ENCODE results near the gene FGF3.

FGF3 gene

DNA sequence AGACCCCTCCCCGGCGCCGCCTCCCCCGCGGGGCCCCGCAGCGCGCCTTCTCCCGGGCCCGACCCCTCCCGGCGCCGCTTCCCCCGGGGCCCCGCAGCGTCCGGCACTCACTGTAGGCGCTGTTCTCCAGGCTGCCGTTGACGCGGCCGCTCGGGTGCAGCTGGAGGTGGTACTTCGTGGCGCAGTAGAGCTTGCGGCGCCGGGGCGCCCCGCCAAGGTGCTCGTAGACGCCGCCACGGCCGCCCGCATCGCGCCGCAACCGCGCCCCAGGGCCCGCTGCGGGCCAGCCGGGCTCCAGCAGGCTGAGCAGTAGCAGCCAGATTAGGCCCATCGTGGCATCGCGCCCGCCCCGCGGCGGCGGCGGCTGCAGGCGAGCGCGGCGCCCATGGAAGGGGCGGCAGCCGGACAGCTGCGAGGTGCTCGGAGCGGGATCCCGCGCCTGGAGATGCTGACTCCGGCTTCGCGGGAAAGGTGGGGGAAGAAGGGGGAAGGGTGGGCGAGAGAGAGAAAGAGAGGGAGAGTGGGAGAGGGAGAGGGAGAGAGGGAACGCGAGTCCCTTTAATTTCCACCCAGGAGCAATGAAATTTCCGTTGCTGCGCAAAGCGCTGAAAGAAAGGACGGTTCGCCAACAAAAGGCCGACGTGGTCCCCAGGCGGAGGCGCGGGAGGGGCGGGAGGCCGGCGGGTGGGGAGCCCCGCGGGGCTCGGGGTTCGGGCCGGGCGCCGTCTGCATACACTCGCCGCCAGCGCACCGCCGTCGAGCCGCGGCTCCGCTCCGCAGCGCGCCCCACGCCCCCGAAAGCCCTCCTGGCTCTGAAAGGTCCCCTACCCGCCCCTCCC lies at the start of gene FGF3:
Gene FGF3, minus strand, starts transcription at position 814 of the 839 bp plus-strand sequence. Its CDS starts 483 bp downstream, at position 331.
- Histone ChIP-seq H3K4me3 (ENCODE audit: low read depth, low read length) (peak within 1 kb of the TSS; percentile 43), H3K9ac (ENCODE audit: low read depth, low read length) (no peak within 1 kb of the TSS), H3K27me3 (ENCODE audit: control insufficient read depth, insufficient read depth, low read length) (peaks cover 85% of the 10 kb centered on the region), H3K9me3 (ENCODE audit: control insufficient read depth, insufficient read depth, low read length) (no peaks in the 10 kb centered on the region), H3K4me1 (ENCODE audit: control insufficient read depth, insufficient read depth, low read length) (no peaks in the 10 kb centered on the region), H3K36me3 (ENCODE audit: control insufficient read depth, insufficient read depth, low read length) (no peaks in the 10 kb centered on the region)

DNA sequence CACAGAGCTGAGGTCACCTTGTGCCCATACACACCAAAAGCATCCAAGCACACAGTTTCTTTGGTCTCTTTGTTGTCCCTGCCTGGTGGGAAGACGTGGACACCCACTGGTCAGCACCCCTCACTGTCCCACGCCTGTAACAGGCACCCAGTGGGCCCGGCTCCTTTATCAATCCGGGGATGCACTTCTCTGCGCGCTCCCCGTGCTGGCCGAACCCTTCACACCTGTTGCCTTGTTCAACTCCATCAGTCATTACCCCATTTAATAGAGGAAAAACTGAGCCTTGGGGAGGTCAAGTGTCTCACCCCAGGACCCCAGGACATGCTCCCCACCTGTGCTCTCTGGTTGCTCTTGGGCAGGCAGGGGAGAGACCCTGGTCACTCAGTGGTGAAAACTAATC lies 49.7 kb upstream of the FGF3 start:
- peaks cover 2% of the 10 kb centered on the region for H3K4me1 ChIP-seq (ENCODE audit: control insufficient read depth, insufficient read depth, low read length)
- H3K9ac ChIP-seq (ENCODE audit: low read depth, low read length), result no peak overlapping the region
- H3K9me3 ChIP-seq (ENCODE audit: control insufficient read depth, insufficient read depth, low read length), result no peaks in the 10 kb centered on the region
- H3K27me3 ChIP-seq (ENCODE audit: control insufficient read depth, insufficient read depth, low read length), result no peaks in the 10 kb centered on the region
- no peaks in the 10 kb centered on the region for H3K36me3 ChIP-seq (ENCODE audit: control insufficient read depth, insufficient read depth, low read length)
- no peak overlapping the region for H3K4me3 ChIP-seq (ENCODE audit: low read depth, low read length)

DNA sequence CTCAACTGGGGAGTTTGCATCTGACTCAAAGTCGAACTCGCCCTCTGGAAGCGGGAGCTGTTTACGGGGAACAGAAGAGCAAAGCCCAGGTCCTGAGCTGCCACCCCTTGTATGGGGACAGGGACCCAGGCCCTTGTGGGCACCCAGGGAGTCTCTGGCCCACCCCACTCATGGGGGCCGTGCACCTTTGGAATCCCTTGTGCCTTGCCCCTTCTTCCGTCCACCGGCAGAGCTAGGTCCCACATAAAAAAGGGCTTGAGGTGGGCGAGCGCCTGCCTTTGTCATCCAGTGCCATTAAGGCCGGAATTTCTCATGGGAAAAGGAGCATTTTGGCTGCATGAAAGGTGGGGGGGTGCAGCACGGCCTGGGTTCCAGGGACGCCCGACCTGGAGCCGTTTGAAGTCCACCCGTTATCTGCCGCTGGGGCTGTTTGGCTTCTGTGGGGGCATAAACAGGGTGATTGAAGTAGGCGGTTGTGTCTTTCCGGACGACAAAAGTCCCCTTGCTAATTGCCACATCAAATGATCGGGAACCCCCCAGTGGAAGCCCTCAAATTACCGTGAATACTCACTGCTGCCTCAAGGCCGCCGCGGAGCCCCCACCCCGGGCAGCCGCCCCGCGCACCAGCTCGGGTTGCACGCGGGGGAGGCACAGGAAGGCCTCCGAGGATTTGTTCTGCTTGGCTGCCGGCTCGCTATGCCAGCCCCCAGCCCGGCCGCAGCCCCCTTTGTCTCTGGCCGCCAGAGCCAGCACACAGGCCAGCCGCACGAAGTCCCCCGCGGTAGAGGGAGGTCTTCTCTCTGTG lies 49.0 kb upstream of the FGF3 start:
- H3K27me3 ChIP-seq (ENCODE audit: control insufficient read depth, insufficient read depth, low read length), result no peaks in the 10 kb centered on the region
- H3K4me3 ChIP-seq (ENCODE audit: low read depth, low read length), result no peak overlapping the region
- no peak overlapping the region for H3K9ac ChIP-seq (ENCODE audit: low read depth, low read length)
- H3K36me3 ChIP-seq (ENCODE audit: control insufficient read depth, insufficient read depth, low read length), result no peaks in the 10 kb centered on the region
- H3K4me1 ChIP-seq (ENCODE audit: control insufficient read depth, insufficient read depth, low read length), result peaks cover 2% of the 10 kb centered on the region
- no peaks in the 10 kb centered on the region for H3K9me3 ChIP-seq (ENCODE audit: control insufficient read depth, insufficient read depth, low read length)

DNA sequence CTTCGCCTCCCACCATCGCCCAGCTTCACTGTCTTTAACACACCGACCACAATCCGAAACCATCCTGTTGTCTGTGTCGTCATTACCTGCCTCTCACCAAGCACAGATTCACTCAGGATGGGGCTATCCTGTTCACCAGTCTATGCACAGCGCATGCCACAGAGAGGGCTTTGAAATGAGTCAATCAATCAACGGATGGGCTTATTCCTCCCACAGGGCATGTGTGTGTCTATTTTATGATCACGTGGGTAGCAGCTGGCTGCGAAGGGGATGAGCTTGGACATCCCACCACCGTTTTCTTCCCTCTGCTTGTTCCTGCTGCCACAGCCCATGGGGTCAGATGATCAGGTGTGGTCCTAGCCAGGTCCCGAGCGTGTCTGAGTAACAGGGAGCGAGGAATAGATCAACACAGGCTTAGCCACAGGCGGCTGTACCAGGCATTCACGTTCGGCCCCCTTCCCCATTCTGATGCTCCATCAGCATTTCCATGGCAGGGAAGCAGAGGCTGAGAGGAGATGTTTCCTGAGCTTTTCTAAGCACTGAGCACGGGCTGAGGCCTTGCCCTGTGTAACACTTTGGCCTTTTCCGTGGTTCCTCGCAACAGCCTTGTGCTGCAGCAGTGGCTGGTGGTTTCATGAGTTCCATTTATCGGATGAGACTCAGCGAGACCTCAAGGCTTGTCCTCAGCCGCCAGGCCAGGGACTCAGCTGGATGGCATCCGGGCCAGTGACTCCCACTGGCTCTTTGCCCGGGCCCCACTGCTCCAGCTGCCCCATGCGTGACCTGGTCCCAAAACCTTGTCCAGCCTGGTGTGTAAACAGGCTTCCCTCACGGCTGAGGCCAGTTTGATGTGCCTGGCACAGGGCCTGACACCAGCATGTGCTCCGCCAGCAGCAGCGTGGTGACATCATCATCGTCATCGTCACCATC lies 48.1 kb upstream of the FGF3 start:
- peaks cover 2% of the 10 kb centered on the region for H3K4me1 ChIP-seq (ENCODE audit: control insufficient read depth, insufficient read depth, low read length)

DNA sequence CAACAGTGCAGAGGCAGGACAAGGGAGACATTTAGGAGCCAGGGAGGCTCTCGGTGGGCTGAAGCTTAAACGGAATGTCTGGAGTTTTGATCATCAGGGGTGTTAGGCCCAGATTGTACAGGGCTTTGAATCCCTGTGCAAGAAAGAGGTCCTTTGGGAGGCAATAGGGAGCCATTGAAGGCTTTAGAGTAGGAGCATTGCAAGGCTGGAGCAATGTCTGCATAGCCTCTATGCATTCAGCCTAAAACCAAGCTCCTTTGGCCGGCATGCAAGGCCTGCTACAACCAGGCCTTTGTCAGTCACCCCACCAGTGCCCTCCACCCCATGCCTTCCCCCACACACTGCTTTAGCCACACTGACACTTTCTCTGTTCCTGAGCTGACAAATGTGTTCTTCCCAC lies 47.4 kb upstream of the FGF3 start:
- Histone ChIP-seq H3K36me3 (ENCODE audit: control insufficient read depth, insufficient read depth, low read length) (no peaks in the 10 kb centered on the region), H3K9me3 (ENCODE audit: control insufficient read depth, insufficient read depth, low read length) (no peaks in the 10 kb centered on the region), H3K4me3 (ENCODE audit: low read depth, low read length) (no peak overlapping the region), H3K4me1 (ENCODE audit: control insufficient read depth, insufficient read depth, low read length) (peaks cover 2% of the 10 kb centered on the region), H3K9ac (ENCODE audit: low read depth, low read length) (no peak overlapping the region), H3K27me3 (ENCODE audit: control insufficient read depth, insufficient read depth, low read length) (no peaks in the 10 kb centered on the region)

More for the DNA sequence above, 48.1 kb upstream of the FGF3 start:
- no peaks in the 10 kb centered on the region for H3K27me3 ChIP-seq (ENCODE audit: control insufficient read depth, insufficient read depth, low read length)
- no peak overlapping the region for H3K9ac ChIP-seq (ENCODE audit: low read depth, low read length)
- no peaks in the 10 kb centered on the region for H3K36me3 ChIP-seq (ENCODE audit: control insufficient read depth, insufficient read depth, low read length)
- no peaks in the 10 kb centered on the region for H3K9me3 ChIP-seq (ENCODE audit: control insufficient read depth, insufficient read depth, low read length)
- H3K4me3 ChIP-seq (ENCODE audit: low read depth, low read length), result no peak overlapping the region

DNA sequence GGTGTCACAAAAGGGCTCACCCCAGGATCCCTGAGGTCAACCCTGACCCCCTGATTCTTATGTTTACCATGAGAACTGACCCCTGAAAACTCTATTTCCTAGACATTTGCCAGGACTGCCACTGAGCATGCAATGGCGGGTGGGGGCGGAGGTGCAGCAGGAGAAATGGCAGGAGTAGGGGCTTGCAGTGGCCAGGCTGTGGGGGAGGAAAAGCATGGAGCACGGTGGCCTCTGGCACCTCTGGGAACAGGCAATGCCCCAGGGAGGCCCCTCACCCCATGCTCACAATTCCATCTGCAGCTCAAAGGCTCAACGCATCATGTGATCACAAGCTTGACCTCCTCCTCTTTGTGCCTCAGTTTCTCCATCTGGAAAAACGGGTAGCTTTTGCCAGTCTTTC lies 46.5 kb upstream of the FGF3 start:
- no peak overlapping the region for H3K9ac ChIP-seq (ENCODE audit: low read depth, low read length)
- H3K9me3 ChIP-seq (ENCODE audit: control insufficient read depth, insufficient read depth, low read length), result no peaks in the 10 kb centered on the region
- no peak overlapping the region for H3K4me3 ChIP-seq (ENCODE audit: low read depth, low read length)
- H3K36me3 ChIP-seq (ENCODE audit: control insufficient read depth, insufficient read depth, low read length), result no peaks in the 10 kb centered on the region
- H3K4me1 ChIP-seq (ENCODE audit: control insufficient read depth, insufficient read depth, low read length), result peaks cover 2% of the 10 kb centered on the region
- H3K27me3 ChIP-seq (ENCODE audit: control insufficient read depth, insufficient read depth, low read length), result no peaks in the 10 kb centered on the region

DNA sequence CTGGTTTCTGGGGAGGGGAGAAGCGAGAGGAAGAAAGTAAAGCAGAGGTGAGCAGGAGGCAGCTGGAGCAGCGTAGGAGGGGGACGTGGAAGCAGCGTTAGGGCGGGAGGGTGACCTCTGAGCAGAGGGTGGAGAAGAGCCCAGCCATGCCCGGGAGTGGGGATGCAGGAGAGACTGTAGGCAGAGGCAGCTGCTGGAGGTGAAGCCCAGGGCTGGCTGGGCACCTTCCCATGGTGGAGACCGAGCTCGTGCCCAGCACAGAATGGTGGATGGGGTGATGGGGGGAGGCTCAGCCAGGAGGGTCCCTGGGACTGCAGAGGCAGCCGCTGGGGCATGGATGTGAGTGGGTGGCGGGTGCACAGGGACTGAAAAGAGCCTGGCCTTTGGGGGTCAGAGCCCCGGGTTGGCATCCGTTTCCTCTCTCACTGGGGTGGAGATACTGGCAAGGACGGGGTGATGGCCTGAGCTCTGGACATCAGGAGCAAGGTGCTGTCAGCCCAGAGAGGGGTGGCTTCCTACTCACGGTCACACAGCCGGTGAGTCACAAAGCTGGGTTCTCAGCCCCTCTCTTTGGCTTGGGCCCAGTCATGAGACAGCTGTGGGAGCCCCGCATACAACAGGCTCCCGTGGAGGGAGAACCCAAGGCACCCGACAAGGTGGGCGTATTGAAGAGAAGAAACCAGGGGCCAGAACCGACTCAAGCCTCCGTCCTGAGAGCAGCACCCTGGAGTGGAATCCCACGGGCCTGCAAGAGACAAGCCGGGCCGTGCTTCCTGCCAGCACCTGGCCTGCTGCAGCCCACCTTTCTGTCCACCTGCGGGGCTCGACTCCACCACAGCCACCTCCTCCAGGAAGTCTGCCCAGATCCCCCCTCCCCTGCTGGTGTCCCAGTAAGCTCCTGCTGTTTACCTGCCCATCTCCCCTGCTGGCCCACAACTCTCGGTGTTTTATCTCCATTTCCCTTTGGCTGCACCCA lies 45.8 kb upstream of the FGF3 start:
- Histone ChIP-seq H3K9ac (ENCODE audit: low read depth, low read length) (no peak overlapping the region), H3K27me3 (ENCODE audit: control insufficient read depth, insufficient read depth, low read length) (no peaks in the 10 kb centered on the region)

DNA sequence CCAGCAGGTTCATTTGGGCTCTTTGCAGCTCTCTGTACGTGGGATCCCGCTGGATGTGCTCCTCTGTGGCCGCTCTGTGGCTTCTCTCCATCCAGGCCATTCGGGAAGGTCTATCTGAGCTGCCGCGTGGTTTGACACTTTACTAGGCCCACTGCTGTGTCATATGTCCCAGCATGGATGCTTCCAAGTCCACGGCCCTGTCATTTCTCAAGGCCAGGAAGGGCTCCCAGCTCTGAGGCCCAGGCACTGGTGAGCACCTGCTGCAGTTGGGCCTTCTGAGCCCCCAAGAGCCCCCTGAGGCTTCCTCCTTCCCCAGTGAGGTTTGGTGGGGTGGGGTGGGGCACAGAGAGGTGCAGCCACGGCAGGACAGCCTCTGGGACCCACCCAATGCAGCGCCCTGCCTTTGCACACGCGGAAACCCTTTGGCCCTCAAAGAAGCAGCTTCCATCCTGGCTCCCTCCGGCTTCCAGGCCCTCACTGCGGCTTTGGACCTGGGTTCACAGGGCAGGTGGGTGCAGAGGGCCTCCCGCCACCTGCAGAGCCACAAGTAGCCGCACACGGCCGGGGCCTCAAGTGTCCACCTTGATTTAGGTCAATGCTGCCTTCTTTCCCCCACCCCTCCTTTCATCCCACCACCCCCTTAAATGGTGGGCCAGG lies 44.5 kb upstream of the FGF3 start:
- no peaks in the 10 kb centered on the region for H3K36me3 ChIP-seq (ENCODE audit: control insufficient read depth, insufficient read depth, low read length)
- no peaks in the 10 kb centered on the region for H3K27me3 ChIP-seq (ENCODE audit: control insufficient read depth, insufficient read depth, low read length)
- no peaks in the 10 kb centered on the region for H3K9me3 ChIP-seq (ENCODE audit: control insufficient read depth, insufficient read depth, low read length)
- peaks cover 2% of the 10 kb centered on the region for H3K4me1 ChIP-seq (ENCODE audit: control insufficient read depth, insufficient read depth, low read length)
- H3K4me3 ChIP-seq (ENCODE audit: low read depth, low read length), result no peak overlapping the region
- H3K9ac ChIP-seq (ENCODE audit: low read depth, low read length), result no peak overlapping the region

More for the DNA sequence above, 45.8 kb upstream of the FGF3 start:
- H3K36me3 ChIP-seq (ENCODE audit: control insufficient read depth, insufficient read depth, low read length), result no peaks in the 10 kb centered on the region
- H3K9me3 ChIP-seq (ENCODE audit: control insufficient read depth, insufficient read depth, low read length), result no peaks in the 10 kb centered on the region
- peaks cover 2% of the 10 kb centered on the region for H3K4me1 ChIP-seq (ENCODE audit: control insufficient read depth, insufficient read depth, low read length)
- H3K4me3 ChIP-seq (ENCODE audit: low read depth, low read length), result no peak overlapping the region

DNA sequence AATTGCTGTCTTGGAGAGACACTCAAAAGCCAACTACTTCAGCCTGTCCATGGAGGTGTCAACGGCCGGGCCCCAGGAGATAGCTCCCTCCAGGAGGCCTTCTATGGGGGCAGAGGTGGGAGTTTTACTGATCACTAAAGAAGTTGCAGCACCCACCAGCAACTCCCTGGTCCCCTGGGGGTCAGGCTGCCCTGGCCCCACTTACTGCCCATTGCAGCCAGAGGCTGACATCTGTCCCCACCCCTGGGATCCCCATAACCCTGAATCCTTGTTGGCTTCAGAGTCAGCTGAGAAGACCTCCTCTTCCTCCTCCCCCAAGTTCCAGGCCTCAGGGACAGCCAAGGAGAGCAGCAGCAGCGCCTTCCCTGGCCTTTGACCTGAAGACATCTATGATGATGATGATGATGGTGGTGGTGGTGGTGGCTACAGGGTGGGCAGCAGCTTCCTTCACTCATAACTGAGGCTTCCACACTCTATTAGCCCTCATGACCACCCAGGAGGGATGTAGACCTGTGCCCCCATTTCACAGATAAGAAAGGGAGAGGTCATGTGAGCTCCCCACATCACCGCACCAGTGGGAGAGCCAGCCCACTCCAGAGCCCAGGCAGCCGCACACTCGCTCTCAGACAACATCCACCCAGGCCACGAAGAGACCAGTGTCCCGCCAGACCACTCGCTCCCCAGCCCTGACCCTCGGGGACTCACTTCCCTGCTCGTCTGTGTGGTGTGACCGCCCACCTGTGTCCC lies 43.8 kb upstream of the FGF3 start:
- no peaks in the 10 kb centered on the region for H3K9me3 ChIP-seq (ENCODE audit: control insufficient read depth, insufficient read depth, low read length)
- no peaks in the 10 kb centered on the region for H3K27me3 ChIP-seq (ENCODE audit: control insufficient read depth, insufficient read depth, low read length)
- H3K4me1 ChIP-seq (ENCODE audit: control insufficient read depth, insufficient read depth, low read length), result no peaks in the 10 kb centered on the region
- no peak overlapping the region for H3K9ac ChIP-seq (ENCODE audit: low read depth, low read length)
- H3K36me3 ChIP-seq (ENCODE audit: control insufficient read depth, insufficient read depth, low read length), result no peaks in the 10 kb centered on the region
- no peak overlapping the region for H3K4me3 ChIP-seq (ENCODE audit: low read depth, low read length)

DNA sequence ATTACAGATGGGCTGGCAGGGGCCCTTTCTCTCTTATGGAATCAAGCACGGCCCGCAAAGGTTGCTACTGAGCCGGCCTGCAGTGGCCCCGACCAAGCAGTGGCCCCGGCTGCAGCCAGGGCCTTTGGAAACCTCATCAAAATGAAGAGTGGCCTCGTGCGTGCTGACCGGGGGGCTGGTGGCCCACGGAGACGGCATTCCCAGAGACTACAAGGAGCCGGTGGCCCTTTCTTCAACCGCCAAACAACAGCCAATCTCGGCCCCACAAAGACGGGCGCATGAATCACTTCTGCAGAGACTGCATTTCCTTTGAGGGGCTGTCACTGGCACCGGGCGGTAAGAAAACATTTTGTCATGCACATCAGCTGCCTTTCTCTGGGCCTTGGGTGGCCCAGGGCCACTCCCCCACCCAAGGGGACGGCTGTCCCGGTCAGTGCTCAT lies 43.1 kb upstream of the FGF3 start:
- Histone ChIP-seq H3K36me3 (ENCODE audit: control insufficient read depth, insufficient read depth, low read length) (no peaks in the 10 kb centered on the region), H3K4me3 (ENCODE audit: low read depth, low read length) (no peak overlapping the region)

More for the DNA sequence above, 43.1 kb upstream of the FGF3 start:
- Histone ChIP-seq H3K4me1 (ENCODE audit: control insufficient read depth, insufficient read depth, low read length) (no peaks in the 10 kb centered on the region), H3K9me3 (ENCODE audit: control insufficient read depth, insufficient read depth, low read length) (no peaks in the 10 kb centered on the region), H3K9ac (ENCODE audit: low read depth, low read length) (no peak overlapping the region), H3K27me3 (ENCODE audit: control insufficient read depth, insufficient read depth, low read length) (no peaks in the 10 kb centered on the region)
